PC-9 (cell line): ENCODE data around the gene LRRC59.

Experiments
- EZH2 ChIP-seq: fragments of 200-600 bp; sonication (generic); IDR thresholded peaks from 2 replicates; pipeline ENCODE4 v1.8.0; 2017; ENCODE audit warnings: antibody characterized with exemption, low read depth
- TF ChIP-seq, protein P1 (sequence below): fragments of 200-600 bp; sonication (generic); conservative IDR thresholded peaks from 2 replicates; pipeline ENCODE4 v1.6.1; 2017; ENCODE audit warnings: mixed run types, antibody characterized with exemption, mild to moderate bottlenecking, moderate library complexity

GRCh38 chr17:50375858-50376538 lies 21.3 kb downstream of the LRRC59 start:
- TF ChIP-seq, protein P1, sequence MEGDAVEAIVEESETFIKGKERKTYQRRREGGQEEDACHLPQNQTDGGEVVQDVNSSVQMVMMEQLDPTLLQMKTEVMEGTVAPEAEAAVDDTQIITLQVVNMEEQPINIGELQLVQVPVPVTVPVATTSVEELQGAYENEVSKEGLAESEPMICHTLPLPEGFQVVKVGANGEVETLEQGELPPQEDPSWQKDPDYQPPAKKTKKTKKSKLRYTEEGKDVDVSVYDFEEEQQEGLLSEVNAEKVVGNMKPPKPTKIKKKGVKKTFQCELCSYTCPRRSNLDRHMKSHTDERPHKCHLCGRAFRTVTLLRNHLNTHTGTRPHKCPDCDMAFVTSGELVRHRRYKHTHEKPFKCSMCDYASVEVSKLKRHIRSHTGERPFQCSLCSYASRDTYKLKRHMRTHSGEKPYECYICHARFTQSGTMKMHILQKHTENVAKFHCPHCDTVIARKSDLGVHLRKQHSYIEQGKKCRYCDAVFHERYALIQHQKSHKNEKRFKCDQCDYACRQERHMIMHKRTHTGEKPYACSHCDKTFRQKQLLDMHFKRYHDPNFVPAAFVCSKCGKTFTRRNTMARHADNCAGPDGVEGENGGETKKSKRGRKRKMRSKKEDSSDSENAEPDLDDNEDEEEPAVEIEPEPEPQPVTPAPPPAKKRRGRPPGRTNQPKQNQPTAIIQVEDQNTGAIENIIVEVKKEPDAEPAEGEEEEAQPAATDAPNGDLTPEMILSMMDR: no peak
- TF ChIP-seq EZH2: no peak
